ENCODE results near the gene ACTR5. TPM values are rescaled to one million over a fixed set of nuclear protein-coding genes. Genes with fewer than 3 reads are reported as not detected.
A peak's percentile ranks its signal among the peaks of the same experiment; 100 is the strongest.

The ACTR5 gene
- total RNA-seq, 1 experiment from 2014 or later: 18.3 TPM

DNA sequence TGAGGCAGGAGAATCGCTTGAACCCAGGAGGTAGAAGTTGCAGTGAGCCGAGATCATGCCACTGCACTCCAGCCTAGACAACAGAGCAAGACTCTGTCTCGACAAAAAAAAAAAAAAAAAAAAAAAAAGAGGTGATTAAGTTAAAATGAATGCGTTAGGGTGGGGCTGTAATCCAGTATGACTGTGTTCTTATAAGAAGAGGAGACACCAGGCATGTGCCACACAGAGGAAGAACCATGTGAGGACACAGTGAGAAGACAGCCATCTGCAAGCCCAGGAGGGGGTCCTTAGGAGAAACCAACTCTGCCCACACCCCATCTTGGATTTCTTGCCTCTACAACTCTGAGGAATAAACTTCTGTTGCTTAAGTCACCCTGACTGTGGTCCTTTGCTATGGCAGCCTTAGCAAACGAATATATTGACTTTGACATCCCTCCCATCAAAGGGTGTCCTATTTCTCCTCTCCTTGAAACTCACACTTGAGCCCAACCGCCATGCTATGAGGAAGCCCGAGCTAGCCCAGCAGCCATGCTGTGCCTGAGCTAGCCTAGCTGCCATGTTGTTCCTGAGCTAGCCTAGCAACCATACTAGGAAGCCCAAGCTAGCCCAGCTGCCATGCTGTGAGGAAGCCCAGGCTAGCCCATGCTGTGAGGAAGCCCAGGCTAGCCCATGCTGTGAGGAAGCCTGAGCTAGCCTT lies 41.4 kb downstream of the ACTR5 start:
- Histone ChIP-seq H3K27me3 (ENCODE audit: low read length) (no peaks in the 10 kb centered on the region), H3K9me2 (replicated peaks; ENCODE audit: low read length) (no peaks in the 10 kb centered on the region), H3K9me3 (ENCODE audit: low read length) (no peaks in the 10 kb centered on the region), H3K4me1 (ENCODE audit: insufficient read depth, low read length) (peaks cover 13% of the 10 kb centered on the region), H4K20me1 (ENCODE audit: low read length) (no peaks in the 10 kb centered on the region), H2AFZ (ENCODE audit: low read length) (no peak overlapping the region), H3K36me3 (ENCODE audit: low read depth, low read length) (no peaks in the 10 kb centered on the region), H3K4me2 (ENCODE audit: low read length) (peak overlapping the region; percentile 17), H3K27ac (ENCODE audit: low read length) (peak overlapping the region; percentile 27; the same call in 1 of the 2 replicates), H3K4me3 (ENCODE audit: low read length) (no peak overlapping the region), H3K79me2 (ENCODE audit: low read length) (no peaks in the 10 kb centered on the region), H3F3A (ENCODE audit: low read length, unreplicated experiment) (no peaks in the 10 kb centered on the region), H3K9ac (ENCODE audit: low read length) (no peak overlapping the region)
- ChIA-PET CTCF (no interaction called here), POLR2A (ENCODE audit: unreplicated experiment) (no interaction called here)
- intact Hi-C loops (cut with micrococcal nuclease): no loop called here
- DNase-seq: peak; percentile 65
- TSS peak; percentile 56 for BruUV-seq (replicated peaks)
- peak; percentile 73 for ATAC-seq
- TF ChIP-seq EZH2phosphoT487 (IDR thresholded peaks at IDR 0.05; ENCODE audit: borderline replicate concordance, low read length) (no peak), EZH2 (IDR thresholded peaks at IDR 0.05; ENCODE audit: low read length, unreplicated experiment) (no peak)
- TF ChIP-seq, protein P1, sequence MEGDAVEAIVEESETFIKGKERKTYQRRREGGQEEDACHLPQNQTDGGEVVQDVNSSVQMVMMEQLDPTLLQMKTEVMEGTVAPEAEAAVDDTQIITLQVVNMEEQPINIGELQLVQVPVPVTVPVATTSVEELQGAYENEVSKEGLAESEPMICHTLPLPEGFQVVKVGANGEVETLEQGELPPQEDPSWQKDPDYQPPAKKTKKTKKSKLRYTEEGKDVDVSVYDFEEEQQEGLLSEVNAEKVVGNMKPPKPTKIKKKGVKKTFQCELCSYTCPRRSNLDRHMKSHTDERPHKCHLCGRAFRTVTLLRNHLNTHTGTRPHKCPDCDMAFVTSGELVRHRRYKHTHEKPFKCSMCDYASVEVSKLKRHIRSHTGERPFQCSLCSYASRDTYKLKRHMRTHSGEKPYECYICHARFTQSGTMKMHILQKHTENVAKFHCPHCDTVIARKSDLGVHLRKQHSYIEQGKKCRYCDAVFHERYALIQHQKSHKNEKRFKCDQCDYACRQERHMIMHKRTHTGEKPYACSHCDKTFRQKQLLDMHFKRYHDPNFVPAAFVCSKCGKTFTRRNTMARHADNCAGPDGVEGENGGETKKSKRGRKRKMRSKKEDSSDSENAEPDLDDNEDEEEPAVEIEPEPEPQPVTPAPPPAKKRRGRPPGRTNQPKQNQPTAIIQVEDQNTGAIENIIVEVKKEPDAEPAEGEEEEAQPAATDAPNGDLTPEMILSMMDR (conservative IDR thresholded peaks at IDR 0.05; ENCODE audit: low read depth, low read length): no peak

DNA sequence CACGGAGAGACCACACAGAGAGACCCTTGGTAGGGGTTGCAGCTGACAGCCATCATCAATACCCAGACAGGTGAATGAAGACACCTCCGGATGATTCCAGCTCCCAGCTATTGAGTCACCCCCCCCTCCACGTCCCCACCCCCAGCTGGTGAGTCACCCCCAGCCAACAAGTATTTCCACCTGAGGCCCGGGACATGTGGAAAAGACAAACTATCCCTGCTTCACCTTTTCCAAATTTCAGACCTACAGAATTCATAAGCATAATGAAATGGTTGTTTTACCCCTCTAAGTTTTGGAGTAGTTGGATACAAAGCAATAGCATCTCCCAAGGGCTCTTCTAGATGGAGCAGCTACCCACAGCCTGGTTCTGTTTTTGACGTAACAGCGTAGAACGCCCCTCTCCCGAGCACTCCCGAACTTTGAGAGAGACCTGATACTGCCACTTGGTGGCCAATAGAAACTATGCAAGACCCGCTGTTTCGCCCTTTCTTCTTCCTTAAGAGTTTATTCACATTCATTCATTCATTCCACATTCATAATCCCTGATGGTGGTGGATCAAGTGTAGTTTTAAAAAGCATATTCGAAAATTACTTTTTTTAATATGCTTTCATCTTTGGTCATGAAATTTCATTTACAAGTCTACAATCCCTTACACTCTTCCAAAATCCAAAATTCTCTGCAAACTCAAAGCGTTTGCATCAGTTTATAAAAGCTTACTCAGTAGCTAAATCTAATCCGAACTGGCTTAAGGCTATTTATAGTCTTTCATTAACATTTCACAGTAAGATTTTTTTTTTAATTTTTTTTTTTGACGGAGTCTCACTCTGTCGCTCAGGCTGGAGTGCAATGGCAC lies 42.2 kb downstream of the ACTR5 start:
- BruUV-seq (replicated peaks): no TSS peak
- H3K9me3 ChIP-seq (ENCODE audit: low read length): no peaks in the 10 kb centered on the region
- 0 out of 2 replicates have a peak overlapping the region, but pooled peaks have one; percentile 40 for H3K4me3 ChIP-seq (ENCODE audit: low read length)
- H3F3A ChIP-seq (ENCODE audit: low read length, unreplicated experiment): no peaks in the 10 kb centered on the region
- ChIA-PET CTCF (no interaction called here), POLR2A (ENCODE audit: unreplicated experiment) (no interaction called here)
- intact Hi-C loops (cut with micrococcal nuclease): no loop called here
- H3K27me3 ChIP-seq (ENCODE audit: low read length): no peaks in the 10 kb centered on the region
- H3K4me2 ChIP-seq (ENCODE audit: low read length): peak overlapping the region; percentile 73
- H3K79me2 ChIP-seq (ENCODE audit: low read length): no peaks in the 10 kb centered on the region
- H2AFZ ChIP-seq (ENCODE audit: low read length): peak overlapping the region; percentile 80
- peak; percentile 69 for DNase-seq
- H4K20me1 ChIP-seq (ENCODE audit: low read length): no peaks in the 10 kb centered on the region
- no peak overlapping the region for H3K9ac ChIP-seq (ENCODE audit: low read length)
- H3K36me3 ChIP-seq (ENCODE audit: low read depth, low read length): no peaks in the 10 kb centered on the region
- TF ChIP-seq, protein P1 (conservative IDR thresholded peaks at IDR 0.05; ENCODE audit: low read depth, low read length): peak; percentile 77
- TF ChIP-seq EZH2 (IDR thresholded peaks at IDR 0.05; ENCODE audit: low read length, unreplicated experiment): no peak
- TF ChIP-seq EZH2phosphoT487 (IDR thresholded peaks at IDR 0.05; ENCODE audit: borderline replicate concordance, low read length): no peak
- 0 out of 2 replicates have a peak overlapping the region, but pooled peaks have one; percentile 27 for H3K27ac ChIP-seq (ENCODE audit: low read length)
- ATAC-seq: peak; percentile 61
- H3K9me2 ChIP-seq (replicated peaks; ENCODE audit: low read length): no peaks in the 10 kb centered on the region
- H3K4me1 ChIP-seq (ENCODE audit: insufficient read depth, low read length): peaks cover 13% of the 10 kb centered on the region
